GM11168 (cell line): ENCODE measurements around the gene DDT.
"Not testable (repeated sequence)": the region's sequence is repeated elsewhere in the genome, so short reads cannot be mapped to it uniquely, and the experiment has no call there.

Experiments
- in situ Hi-C: fragments of 300-500 bp; cut with MboI; formaldehyde crosslinking; loops from one replicate; pipeline ENCODE4 v1.12.0; 2022; ENCODE audit warnings: low sequenced_read_pairs; ENCODE audit not compliant: unreplicated experiment

DDT gene

GRCh38 chr22:23974345-23974744 is at the start of gene DDT:
Gene DDT, minus strand, starts transcription at chr22:23974441. Its CDS starts 27 bp downstream, at chr22:23974414.
- in situ Hi-C loops, result not testable (repeated sequence)

DNA sequence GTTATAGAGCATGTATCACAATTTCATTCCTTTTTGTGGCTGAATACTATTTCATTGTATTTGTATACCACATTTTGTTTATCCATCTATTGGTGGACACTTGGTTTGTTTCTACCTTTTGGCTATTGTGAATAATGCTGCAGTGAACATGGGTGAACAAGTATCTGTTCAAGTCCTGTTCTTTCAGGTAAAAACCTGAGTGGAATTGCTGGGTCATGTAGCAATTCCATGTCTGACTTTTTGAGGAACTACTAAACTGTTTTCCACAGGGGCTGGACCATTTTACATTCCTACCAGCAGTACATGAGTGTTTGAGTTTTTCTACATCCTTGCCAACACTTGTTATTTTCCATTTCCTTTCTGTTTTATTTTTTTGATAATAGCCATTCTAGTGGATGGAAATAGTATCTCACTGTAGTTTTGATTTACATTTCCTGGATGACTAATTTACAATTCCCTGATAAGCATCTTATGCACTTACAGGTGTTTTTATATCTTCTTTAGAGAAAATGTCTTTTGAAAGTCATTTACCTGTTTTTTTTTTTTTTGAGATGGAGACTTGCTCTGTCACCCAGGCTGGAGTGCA is 49.1 kb upstream of the DDT start:
- in situ Hi-C loops, result no loop called here

DNA sequence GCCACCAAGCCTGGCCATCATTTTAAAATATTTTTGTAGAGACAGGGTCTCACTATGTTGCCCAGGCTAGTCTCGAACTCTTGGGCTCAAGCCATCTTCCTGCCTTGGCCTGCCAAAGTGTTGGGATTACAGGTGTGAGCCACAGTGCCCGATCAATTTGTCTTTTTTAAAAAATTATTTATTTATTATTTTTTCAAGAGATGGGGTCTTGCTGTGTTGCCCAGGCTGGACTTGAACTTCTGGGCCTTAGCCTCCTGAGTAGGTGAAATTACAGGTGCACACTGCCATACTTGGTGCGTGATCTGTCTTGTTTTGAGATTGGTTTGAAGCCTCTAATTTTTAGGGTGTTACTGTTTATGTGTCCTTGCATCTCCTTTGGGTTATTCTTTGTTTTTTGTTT is 47.1 kb upstream of the DDT start:
- in situ Hi-C loops, result no loop called here

DNA sequence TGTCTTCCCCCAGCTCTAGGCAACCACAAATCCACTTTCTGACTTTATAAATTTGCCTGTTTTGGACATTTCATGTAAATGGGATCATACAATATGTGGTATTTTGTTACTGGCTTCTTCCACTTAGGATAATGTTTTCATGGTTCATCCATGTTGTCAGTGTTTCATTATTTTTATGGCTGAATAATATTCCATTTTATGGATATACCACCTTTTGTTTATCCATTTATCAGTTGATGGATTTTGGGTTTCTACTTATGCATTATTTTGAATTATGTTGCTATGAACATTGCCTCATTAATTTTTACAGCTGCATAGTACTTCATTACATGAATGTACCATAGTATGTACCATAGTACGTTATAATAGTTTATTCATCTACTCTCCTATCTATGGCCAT is 41.9 kb upstream of the DDT start:
- in situ Hi-C loops, result no loop called here

DNA sequence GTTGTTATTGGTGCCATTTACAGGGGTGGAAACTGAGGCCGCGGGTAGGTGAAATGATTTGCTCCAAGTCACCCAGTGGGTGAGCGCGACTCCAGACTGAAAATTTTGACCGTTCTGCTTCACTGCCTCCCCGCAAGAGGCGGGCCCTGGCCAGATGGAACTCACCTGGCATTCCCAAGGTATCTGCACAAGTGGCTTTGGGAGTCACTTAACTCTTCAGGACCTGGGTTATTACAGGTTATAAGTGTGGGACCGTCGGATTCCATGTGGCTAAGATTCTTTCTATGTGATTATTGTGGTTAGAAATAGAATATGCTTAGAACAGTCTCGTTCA is 37.5 kb upstream of the DDT start:
- in situ Hi-C loops, result no loop called here

GRCh38 chr22:24010018-24010391 is 35.8 kb upstream of the DDT start:
- in situ Hi-C loops, result no loop called here

GRCh38 chr22:24009227-24010017 is 35.2 kb upstream of the DDT start:
- in situ Hi-C loops, result no loop called here

GRCh38 chr22:24008381-24009226 is 34.4 kb upstream of the DDT start:
- in situ Hi-C loops, result no loop called here

GRCh38 chr22:24008022-24008283 is 33.7 kb upstream of the DDT start:
- in situ Hi-C loops, result no loop called here

DNA sequence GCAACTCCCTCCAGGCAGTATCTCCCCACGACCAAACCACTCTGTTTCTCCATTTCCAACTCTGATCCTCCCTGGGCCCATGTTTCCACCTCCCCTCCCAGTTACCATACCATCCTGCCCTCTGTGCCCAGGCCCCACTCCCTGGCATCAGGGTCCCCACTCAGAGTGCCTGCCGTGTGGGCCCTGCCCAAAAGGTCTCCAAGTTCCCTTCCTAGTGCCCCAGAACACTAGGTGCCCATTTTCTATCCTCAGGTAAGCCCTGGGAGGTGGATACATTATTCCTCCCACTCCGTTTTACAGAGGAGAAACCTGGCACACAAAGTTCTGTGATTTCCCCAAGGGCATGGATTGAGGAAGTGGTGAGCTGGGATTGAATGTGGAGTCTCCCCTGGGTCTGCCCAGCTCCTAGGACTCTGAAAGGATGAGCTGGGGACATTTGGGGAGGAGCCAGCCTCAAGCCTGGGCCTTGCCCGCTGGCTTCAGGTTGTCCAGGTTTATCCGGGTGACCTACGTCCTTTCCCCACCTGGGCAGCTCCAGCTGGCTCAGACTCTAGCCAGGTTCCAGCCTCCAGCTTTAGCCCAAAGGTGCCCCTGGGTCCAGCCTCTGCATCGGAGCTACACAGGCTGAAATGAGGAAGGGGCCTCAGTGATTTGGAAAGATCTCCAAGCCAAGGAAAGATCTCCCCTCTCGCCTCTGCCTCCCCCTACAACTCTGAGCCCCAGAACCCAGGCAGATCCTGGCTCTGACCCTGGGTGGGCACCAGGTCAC is 33.2 kb upstream of the DDT start:
- in situ Hi-C loops, result no loop called here

- in situ Hi-C loops, result no loop called here
Observed at GRCh38 chr22:24006914-24007214, 32.6 kb upstream of the DDT start.

DNA sequence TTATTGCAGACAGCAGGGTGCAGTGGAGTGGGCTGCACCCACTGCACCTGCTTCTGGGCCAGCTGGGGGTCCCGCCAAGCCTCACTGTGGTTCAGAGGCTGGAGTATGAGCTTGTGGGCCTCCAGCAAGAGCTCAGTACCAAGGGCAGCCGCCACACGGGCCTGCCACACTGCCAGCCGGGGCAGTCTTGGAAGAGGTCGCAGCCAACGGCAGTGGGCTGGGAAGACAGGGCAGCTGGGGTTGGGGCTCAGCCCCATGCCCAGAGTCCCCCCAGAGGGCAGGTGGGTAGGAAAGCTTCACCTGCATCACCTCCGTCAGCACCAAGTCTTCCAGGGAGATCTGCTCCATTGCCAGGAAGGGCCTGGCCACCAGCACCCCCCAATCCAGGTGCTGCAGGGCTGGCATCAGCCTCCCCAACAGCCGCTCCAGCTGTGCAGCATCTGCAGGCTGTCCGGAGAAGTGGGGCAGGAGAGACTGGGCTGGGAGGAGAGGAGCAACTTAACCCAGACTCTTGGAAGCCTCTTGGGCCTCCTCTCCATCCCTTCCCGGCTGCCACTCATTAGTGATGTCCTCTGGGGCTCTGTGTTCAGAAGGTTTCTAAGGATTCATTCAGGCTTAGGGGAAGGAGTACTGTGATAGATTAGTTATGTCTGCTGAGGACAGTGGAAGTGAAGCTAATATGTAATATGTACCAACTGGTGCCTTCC is 32.1 kb upstream of the DDT start:
- in situ Hi-C loops, result no loop called here

DNA sequence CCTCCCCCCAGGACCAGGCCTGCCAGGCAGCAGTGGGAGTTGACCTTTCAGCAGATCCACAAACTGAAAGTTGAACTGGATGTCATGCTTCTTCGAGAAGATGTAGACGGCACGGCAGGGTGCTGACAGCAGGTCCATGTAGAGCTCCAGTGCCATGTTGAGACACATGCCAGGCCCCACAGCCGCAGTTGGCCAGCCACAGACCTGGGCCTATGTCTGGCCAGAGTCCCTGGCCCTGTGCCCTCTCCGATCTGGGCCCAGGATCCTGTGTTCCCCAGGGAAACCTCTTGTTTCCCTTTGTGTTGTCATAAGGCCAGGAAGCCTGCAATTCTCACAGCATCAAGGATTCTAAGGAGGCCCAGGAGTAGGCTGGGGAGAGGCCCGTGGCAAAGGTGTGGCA is 31.0 kb upstream of the DDT start, which contains the start of gene GSTT4:
TSS of gene GSTT4 (minus strand) at position 253 of the 400 bp plus-strand sequence. CDS start at position 156, 97 bp downstream.
- in situ Hi-C loops, result no loop called here

DNA sequence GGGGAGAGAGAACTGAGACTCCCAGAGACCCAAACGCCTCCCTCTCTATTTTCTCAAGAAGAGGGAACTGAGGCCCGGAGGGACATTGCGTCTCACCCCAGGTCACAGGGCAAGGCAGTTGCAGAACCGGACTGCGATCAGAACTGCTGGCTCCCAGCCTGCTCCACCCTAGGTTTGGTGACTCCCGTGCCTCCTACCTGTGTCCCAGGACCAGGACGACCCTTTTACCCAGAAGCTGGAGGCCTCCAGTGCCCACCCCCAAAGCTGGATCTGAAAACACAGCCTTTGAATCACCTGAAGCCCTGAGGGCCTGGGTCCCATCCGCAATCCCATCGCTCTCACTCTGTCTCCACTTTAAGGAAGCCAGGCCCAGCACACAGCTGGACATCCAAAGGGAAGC is 29.6 kb upstream of the DDT start:
- in situ Hi-C loops, result no loop called here

GRCh38 chr22:24002851-24003250 is 28.6 kb upstream of the DDT start:
- in situ Hi-C loops, result no loop called here

- in situ Hi-C loops, result no loop called here
Observed at GRCh38 chr22:24002272-24002671, 28.0 kb upstream of the DDT start.

DNA sequence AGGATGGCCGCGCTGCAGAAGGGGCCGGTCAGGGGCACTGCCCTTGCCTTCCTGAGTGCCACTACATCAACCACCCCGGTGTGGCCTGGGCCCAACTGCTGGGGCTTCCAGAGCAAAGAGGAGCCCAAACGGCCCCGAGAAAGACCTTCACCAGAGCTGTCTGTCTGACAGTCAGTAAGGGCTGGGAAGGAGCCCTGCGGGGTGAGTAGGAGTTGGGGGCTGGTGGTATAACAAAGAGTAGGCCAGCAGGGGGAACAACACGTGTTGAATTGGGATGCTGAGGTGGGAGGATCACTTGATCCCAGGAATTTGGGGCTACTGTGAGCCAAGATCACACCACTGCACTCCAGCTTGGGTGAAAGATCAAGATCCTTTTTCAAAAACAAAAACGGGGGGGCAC is 27.1 kb upstream of the DDT start:
- in situ Hi-C loops, result no loop called here

DNA sequence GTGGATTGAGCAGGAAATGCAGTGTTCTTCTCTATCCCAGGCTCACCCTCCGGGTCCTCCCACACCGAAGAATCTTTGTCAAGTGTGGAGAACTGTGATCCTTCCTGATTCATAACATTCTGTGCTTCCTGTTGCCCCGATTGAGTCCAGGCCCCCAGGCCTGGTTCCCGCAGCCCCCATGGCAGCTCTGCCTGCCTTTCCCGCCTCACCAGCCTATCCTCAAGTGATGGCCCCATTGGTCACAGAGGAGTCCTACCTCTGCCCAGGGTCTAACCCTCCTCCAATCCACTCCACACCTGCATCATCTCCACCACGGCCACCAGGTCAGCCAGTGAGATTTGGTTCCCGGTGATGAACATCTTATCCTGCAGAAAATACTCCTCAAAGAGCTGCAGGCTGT is 25.5 kb upstream of the DDT start:
- in situ Hi-C loops, result loop anchor here (25.0 kb wide), 1 partner anchor 163 kb away; no protein-coding TSS in a partner anchor

DNA sequence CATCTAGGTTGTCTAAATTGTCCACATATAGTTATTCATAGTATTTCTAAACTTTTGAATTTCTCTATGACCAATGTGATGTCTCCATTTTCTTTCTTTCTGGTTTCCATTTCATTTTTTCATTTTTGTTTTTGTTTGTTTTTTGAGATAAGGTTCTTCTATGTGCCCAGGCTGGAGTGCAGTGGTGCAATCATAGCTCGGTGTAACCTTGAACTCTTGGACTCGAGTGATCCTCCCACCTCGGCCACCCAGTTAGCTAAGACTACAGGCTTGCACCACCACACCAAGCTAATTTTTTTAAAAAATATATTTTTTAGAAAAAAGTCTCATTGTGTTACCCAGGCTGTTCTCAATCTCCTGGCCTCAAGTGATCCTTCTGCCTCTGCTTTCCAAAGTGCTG is 22.9 kb upstream of the DDT start:
- in situ Hi-C loops, result loop anchor here (25.0 kb wide), 1 partner anchor 165 kb away; no protein-coding TSS in a partner anchor

- in situ Hi-C loops, result loop anchor here (25.0 kb wide), 1 partner anchor 169 kb away; no protein-coding TSS in a partner anchor
Observed at GRCh38 chr22:23993581-23994177, 19.4 kb upstream of the DDT start.
